ENCODE measurements around the gene EIF4G1.

The EIF4G1 gene

DNA sequence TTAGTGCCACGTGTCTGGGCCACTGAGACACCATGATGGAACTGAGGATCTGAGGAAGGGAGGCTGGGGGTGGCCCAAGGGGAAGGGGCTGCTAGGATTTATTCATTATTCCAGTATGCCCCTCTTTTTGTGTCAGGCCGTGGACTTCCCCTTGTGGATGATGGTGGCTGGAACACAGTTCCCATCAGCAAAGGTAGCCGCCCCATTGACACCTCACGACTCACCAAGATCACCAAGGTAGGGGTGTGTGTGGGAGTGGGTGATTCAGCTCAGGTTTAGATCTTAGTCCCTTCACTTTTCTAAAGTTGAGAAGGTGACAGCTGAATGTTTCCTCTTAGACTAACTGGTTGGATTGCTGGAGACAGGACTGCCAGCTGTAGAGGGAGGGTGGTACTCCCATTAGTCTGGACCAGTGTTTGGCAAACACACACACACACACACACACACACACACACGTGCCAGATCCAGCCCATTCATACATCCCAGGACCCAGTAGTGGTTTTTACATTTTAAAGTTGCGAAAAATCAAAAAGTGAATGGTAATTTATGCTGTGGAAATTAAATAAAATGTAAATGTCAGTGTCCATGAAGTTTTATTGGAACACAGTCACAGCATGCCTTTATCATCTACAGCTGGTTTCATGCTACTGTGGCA lies 11.4 kb downstream of the EIF4G1 start:
- TF ChIP-seq CTCF (IDR thresholded peaks at IDR 0.05; ENCODE audit: low read depth, low read length) (no peak), MYC (IDR thresholded peaks at IDR 0.05; ENCODE audit: low read depth, low read length) (no peak), POLR2A (IDR thresholded peaks at IDR 0.05; ENCODE audit: extremely low read depth, insufficient read length) (no peak)
- TF ChIP-seq, protein P1, sequence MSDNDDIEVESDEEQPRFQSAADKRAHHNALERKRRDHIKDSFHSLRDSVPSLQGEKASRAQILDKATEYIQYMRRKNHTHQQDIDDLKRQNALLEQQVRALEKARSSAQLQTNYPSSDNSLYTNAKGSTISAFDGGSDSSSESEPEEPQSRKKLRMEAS (IDR thresholded peaks at IDR 0.05; ENCODE audit: low read depth, low read length), result no peak
- H3K4me3 ChIP-seq (ENCODE audit: low read depth, low read length), result no peak overlapping the region
- DNase-seq (ENCODE audit: low read depth), result no peak

- no peak for DNase-seq (ENCODE audit: low read depth)
- no peak for TF ChIP-seq POLR2A (IDR thresholded peaks at IDR 0.05; ENCODE audit: extremely low read depth, insufficient read length)
- TF ChIP-seq, protein P1 (IDR thresholded peaks at IDR 0.05; ENCODE audit: low read depth, low read length), result no peak
- TF ChIP-seq CTCF (IDR thresholded peaks at IDR 0.05; ENCODE audit: low read depth, low read length), result no peak
- TF ChIP-seq MYC (IDR thresholded peaks at IDR 0.05; ENCODE audit: low read depth, low read length), result no peak
- no peak overlapping the region for H3K4me3 ChIP-seq (ENCODE audit: low read depth, low read length)
These were observed 12.8 kb downstream of the EIF4G1 start for GRCh38 chr3:184327171-184327570.

- no peak overlapping the region for H3K4me3 ChIP-seq (ENCODE audit: low read depth, low read length)
- TF ChIP-seq POLR2A (IDR thresholded peaks at IDR 0.05; ENCODE audit: extremely low read depth, insufficient read length) (no peak), MYC (IDR thresholded peaks at IDR 0.05; ENCODE audit: low read depth, low read length) (no peak), CTCF (IDR thresholded peaks at IDR 0.05; ENCODE audit: low read depth, low read length) (no peak)
- TF ChIP-seq, protein P1 (IDR thresholded peaks at IDR 0.05; ENCODE audit: low read depth, low read length), result no peak
- DNase-seq (ENCODE audit: low read depth), result no peak
These were observed 14.1 kb downstream of the EIF4G1 start for GRCh38 chr3:184328516-184328915.

DNA sequence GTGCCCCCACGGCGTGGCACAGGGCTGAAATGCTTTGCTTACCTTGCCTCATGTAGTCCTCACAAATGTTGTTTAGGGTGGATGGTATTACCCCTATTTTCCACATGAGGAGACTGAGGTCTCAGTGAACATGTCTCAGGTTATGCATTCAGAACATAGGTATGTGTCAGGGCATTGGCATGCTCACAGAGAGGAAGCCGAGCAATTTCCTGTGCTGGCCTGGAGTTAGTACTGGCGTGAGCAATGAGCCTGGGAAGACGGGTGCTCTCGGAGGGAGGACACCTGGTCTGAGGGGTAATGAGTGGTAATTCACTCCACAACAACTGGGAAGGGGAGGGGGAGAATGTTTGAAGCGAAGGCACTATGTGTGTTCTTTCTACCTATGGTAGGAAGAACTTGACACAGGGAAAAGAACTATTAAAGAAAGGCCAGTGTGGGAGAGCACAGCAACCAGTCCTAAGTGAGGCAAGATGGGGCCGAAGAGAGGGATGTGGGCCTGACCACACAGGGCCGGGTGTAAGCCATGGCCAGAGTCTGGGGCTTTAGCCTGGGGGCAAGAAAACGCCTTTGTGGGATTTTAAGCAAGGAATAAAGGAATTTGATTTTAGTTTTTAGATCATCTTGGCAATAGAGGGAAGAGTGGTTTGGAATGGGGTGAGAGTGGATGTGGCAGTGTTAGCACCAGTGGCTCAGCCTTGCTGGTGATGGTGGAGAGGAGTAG lies 18.1 kb downstream of the EIF4G1 start:
- DNase-seq (ENCODE audit: low read depth), result no peak
- H3K4me3 ChIP-seq (ENCODE audit: low read depth, low read length), result no peak overlapping the region
- TF ChIP-seq CTCF (IDR thresholded peaks at IDR 0.05; ENCODE audit: low read depth, low read length) (no peak), POLR2A (IDR thresholded peaks at IDR 0.05; ENCODE audit: extremely low read depth, insufficient read length) (no peak), MYC (IDR thresholded peaks at IDR 0.05; ENCODE audit: low read depth, low read length) (no peak)
- TF ChIP-seq, protein P1 (IDR thresholded peaks at IDR 0.05; ENCODE audit: low read depth, low read length), result no peak

DNA sequence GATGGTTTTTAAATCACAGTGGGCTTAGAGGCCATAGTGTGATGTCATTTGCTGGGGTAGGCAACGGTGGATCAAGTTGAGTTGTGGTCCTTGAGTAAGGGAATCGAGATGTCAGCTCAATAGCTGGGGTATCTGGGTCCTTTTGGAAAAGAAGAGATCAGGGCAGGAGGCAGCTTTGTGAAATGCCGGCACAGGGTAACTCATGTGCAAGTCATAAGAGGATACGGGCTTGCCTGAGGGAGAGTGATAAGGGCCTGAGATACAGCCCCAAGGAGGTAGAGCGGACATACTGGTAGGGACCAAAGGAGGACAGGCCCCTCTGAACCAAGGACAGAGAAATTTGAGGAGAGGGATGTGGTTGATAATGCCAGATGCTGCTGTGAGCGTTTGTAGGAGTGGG lies 18.8 kb downstream of the EIF4G1 start:
- no peak for DNase-seq (ENCODE audit: low read depth)
- no peak for TF ChIP-seq CTCF (IDR thresholded peaks at IDR 0.05; ENCODE audit: low read depth, low read length)
- TF ChIP-seq, protein P1 (IDR thresholded peaks at IDR 0.05; ENCODE audit: low read depth, low read length), result no peak
- TF ChIP-seq POLR2A (IDR thresholded peaks at IDR 0.05; ENCODE audit: extremely low read depth, insufficient read length), result no peak
- TF ChIP-seq MYC (IDR thresholded peaks at IDR 0.05; ENCODE audit: low read depth, low read length), result no peak
- H3K4me3 ChIP-seq (ENCODE audit: low read depth, low read length), result no peak overlapping the region
